Gastroesophageal sphincter (tissue), 4 donors: ENCODE results near the gene NDUFA3. TPM values are rescaled to one million over a fixed set of nuclear protein-coding genes. Genes with fewer than 3 reads are reported as not detected.

Experiments
- ATAC-seq: fragments of 150-250 bp; one replicate; pipeline ENCODE4 v1.9.1; 2016; ENCODE audit warnings: mild to moderate bottlenecking, moderate library complexity
- H3K27ac ChIP-seq, 4 donors: fragments of 200-600 bp; sonication (generic) in 3 of 4; 1 replicate in 3 of 4; 2 replicates in 1 of 4; pipeline ENCODE4 v1.5.1; 2016 to 2019
- H3K27me3 ChIP-seq: fragments of 200-600 bp; sonication (generic); one replicate; pipeline ENCODE4 v1.5.1; 2019
- H3K36me3 ChIP-seq, 2 donors: fragments of 200-600 bp; sonication (generic); one replicate each; pipeline ENCODE4 v1.5.1; 2019; ENCODE audit warnings: control low read depth in 1 of 2
- H3K4me1 ChIP-seq, 3 donors: fragments of 200-600 bp; sonication (generic); 1 replicate in 2 of 3; 2 replicates in 1 of 3; pipeline ENCODE4 v1.5.1; 2016 to 2019; ENCODE audit warnings: control low read depth in 2 of 3
- H3K4me3 ChIP-seq, 2 donors: fragments of 200-600 bp; sonication (generic); one replicate each; pipeline ENCODE4 v1.5.1; 2019; ENCODE audit warnings: mild to moderate bottlenecking in 1 of 2, moderate library complexity in 1 of 2
- H3K9me3 ChIP-seq, 3 donors: fragments of 200-600 bp; sonication (generic); one replicate each; pipeline ENCODE4 v1.5.1; 2017 to 2019; ENCODE audit warnings: control low read depth in 2 of 3
- CTCF ChIP-seq, 4 experiments: fragments of 200-600 bp in 2 of 4; fragments of 450-650 bp in 2 of 4; sonication (generic) in 1 of 4; IDR thresholded peaks; one replicate each; pipeline ENCODE4 v1.5.1; 2017 to 2019; ENCODE audit warnings: antibody characterized with exemption in 4 of 4, mild to moderate bottlenecking in 2 of 4, moderate library complexity in 2 of 4
- EP300 ChIP-seq: sonication (generic); formaldehyde crosslinking; IDR thresholded peaks from one replicate; pipeline ENCODE4 v1.6.1; 2017; ENCODE audit warnings: antibody characterized with exemption, mild to moderate bottlenecking
- POLR2A ChIP-seq, 2 donors: fragments of 450-650 bp; IDR thresholded peaks; one replicate each; pipeline ENCODE4 v1.6.1; 2017; ENCODE audit warnings: antibody characterized with exemption in 2 of 2, mild to moderate bottlenecking in 2 of 2, moderate library complexity in 1 of 2
- POLR2AphosphoS5 ChIP-seq: sonication (generic); formaldehyde crosslinking; IDR thresholded peaks from one replicate; pipeline ENCODE4 v1.6.1; 2017; ENCODE audit warnings: antibody characterized with exemption
- WGBS, 2 donors: methylation state at CpG; one replicate each; pipeline ENCODE4 v1.1.5; 2018; ENCODE audit warnings: low coverage in 1 of 2; 5-methylcytosine and 5-hydroxymethylcytosine counted together
- total RNA-seq, 4 donors: library from RNA; depleted of rRNA; stranded (reverse); fragments of >200 nt; gene quantifications; one replicate each; pipeline ENCODE4 v1.1.0, GENCODE V29; 2016

NDUFA3 gene
- total RNA-seq, 4 donors from 2014 or later = 14.2 to 37.7 (median 21.5) TPM

GRCh38 chr19:54155694-54156093, 53.0 kb downstream of the NDUFA3 start:
- TF ChIP-seq EP300 (no peak), POLR2AphosphoS5 (no peak), CTCF (IDR thresholded peaks at IDR 0.05) (no peak), POLR2A (IDR thresholded peaks at IDR 0.05) (no peak)
- Histone ChIP-seq H3K4me1 (peaks cover 0 to 36% (median 16%) of the 10 kb centered on the region in 3 donors), H3K27ac (peak overlapping the region in 1 of 4 donors; percentile 13), H3K4me3 (no peak overlapping the region), H3K27me3 (no peaks in the 10 kb centered on the region), H3K36me3 (peaks cover 0 to 76% of the 10 kb centered on the region in 2 donors), H3K9me3 (no peaks in the 10 kb centered on the region)
- no peak for ATAC-seq
- 66 to 79% methylated on average over 2 to 13 of the region's 19 CpGs for WGBS, 2 donors

- TF ChIP-seq POLR2AphosphoS5 (no peak), CTCF (IDR thresholded peaks at IDR 0.05) (no peak), POLR2A (IDR thresholded peaks at IDR 0.05) (no peak), EP300 (no peak)
- no peak overlapping the region for H3K27ac ChIP-seq
- no peak for ATAC-seq
- H3K4me3 ChIP-seq = no peak overlapping the region
- H3K4me1 ChIP-seq = peaks cover 0 to 44% (median 20%) of the 10 kb centered on the region in 3 donors
- H3K36me3 ChIP-seq = peaks cover 0 to 68% of the 10 kb centered on the region in 2 donors
- 82 to 100% methylated on average over 1 to 4 of the region's 11 CpGs for WGBS, 2 donors
- no peaks in the 10 kb centered on the region for H3K9me3 ChIP-seq
- H3K27me3 ChIP-seq = no peaks in the 10 kb centered on the region
Measured at GRCh38 chr19:54156490-54156889, 53.8 kb downstream of the NDUFA3 start.

GRCh38 chr19:54156953-54157352, 54.3 kb downstream of the NDUFA3 start:
- 80 to 100% methylated on average over 1 of the region's 3 CpGs for WGBS, 2 donors
- Histone ChIP-seq H3K9me3 (no peaks in the 10 kb centered on the region), H3K27ac (peak overlapping the region in 1 of 4 donors; percentile 21), H3K27me3 (no peaks in the 10 kb centered on the region), H3K4me3 (no peak overlapping the region), H3K4me1 (peaks cover 0 to 49% (median 23%) of the 10 kb centered on the region in 3 donors), H3K36me3 (peaks cover 0 to 63% of the 10 kb centered on the region in 2 donors)
- no peak for ATAC-seq
- TF ChIP-seq POLR2A (IDR thresholded peaks at IDR 0.05) = no peak

Other genes starting within 250 kb of the NDUFA3 start
- 100 to 1,000 TPM; 103 to 355 (median 140) TPM for gene MYADM, start 235.0 kb upstream of the NDUFA3 start, total RNA-seq
- not detected for gene PRKCG, start 220.7 kb upstream of the NDUFA3 start, total RNA-seq
- not detected for gene CACNG7, start 193.6 kb upstream of the NDUFA3 start, total RNA-seq
- under 1 TPM in 2 of 4 donors, not detected in 2; 0.04 to 0.16 TPM for gene CACNG8, start 139.9 kb upstream of the NDUFA3 start, total RNA-seq
- not detected for gene CACNG6, start 111.2 kb upstream of the NDUFA3 start, total RNA-seq
- gene VSTM1, start 39.0 kb upstream of the NDUFA3 start, total RNA-seq = not detected
- gene TARM1, start 21.5 kb upstream of the NDUFA3 start, total RNA-seq = not detected
- 1 to 10 TPM in 3 of 4 donors, not detected in 1; 1.2 to 2.4 (median 2.1) TPM for gene OSCAR, start 2.1 kb upstream of the NDUFA3 start, total RNA-seq
- gene TFPT, start 12.8 kb downstream of the NDUFA3 start, total RNA-seq = 10 to 100 TPM; 12.5 to 20.9 (median 15.2) TPM
- 10 to 100 TPM; 51.6 to 67.1 (median 53.8) TPM for gene PRPF31, start 12.9 kb downstream of the NDUFA3 start, total RNA-seq
- 10 to 100 TPM; 14.7 to 32.4 (median 23.1) TPM for gene CNOT3, start 34.9 kb downstream of the NDUFA3 start, total RNA-seq
- 10 to 100 TPM in 3 of 4 donors, 1 to 10 TPM in 1; 8.2 to 12.8 (median 11.1) TPM for gene LENG1, start 56.9 kb downstream of the NDUFA3 start, total RNA-seq
- gene TMC4, start 70.3 kb downstream of the NDUFA3 start, total RNA-seq = 1 to 10 TPM in 1 of 4 donors, under 1 TPM in 2, not detected in 1; 0.16 to 3.1 (median 0.31) TPM
- gene MBOAT7, start 86.7 kb downstream of the NDUFA3 start, total RNA-seq = 10 to 100 TPM; 28.4 to 64.3 (median 36.5) TPM
- gene TSEN34, start 88.5 kb downstream of the NDUFA3 start, total RNA-seq = 10 to 100 TPM; 57.4 to 73.2 (median 69.8) TPM
- gene RPS9, start 98.0 kb downstream of the NDUFA3 start, total RNA-seq = 1,000 to 10,000 TPM; 1,142 to 2,786 (median 1,584) TPM
- 10 to 100 TPM in 3 of 4 donors, 1 to 10 TPM in 1; 6.8 to 29.9 (median 21.3) TPM for gene LILRB3, start 120.2 kb downstream of the NDUFA3 start, total RNA-seq
- 1 to 10 TPM in 3 of 4 donors, under 1 TPM in 1; 0.31 to 4.2 (median 2.2) TPM for gene LILRA6, start 139.9 kb downstream of the NDUFA3 start, total RNA-seq
- gene LILRB5, start 154.4 kb downstream of the NDUFA3 start, total RNA-seq = 10 to 100 TPM; 12.5 to 17.5 (median 15.1) TPM
- 1 to 10 TPM in 3 of 4 donors, under 1 TPM in 1; 0.93 to 5.0 (median 1.9) TPM for gene LILRB2, start 178.3 kb downstream of the NDUFA3 start, total RNA-seq
- gene LILRA5, start 210.3 kb downstream of the NDUFA3 start, total RNA-seq = 1 to 10 TPM in 3 of 4 donors, not detected in 1; 2.7 to 8.6 (median 2.8) TPM
- not detected for gene LILRA4, start 236.3 kb downstream of the NDUFA3 start, total RNA-seq